GM19468 (cell line): ENCODE data around the gene MYH11.
"Not testable (repeated sequence)": the region's sequence is repeated elsewhere in the genome, so short reads cannot be mapped to it uniquely, and the experiment has no call there.

Experiments used
- ATAC-seq: cut with Tn5 transposase; IDR thresholded peaks from one replicate; pipeline ENCODE4 v1.9.1; 2021; ENCODE audit warnings: mild to moderate bottlenecking, moderate library complexity, moderate number of reproducible peaks; ENCODE audit not compliant: unreplicated experiment; ENCODE audit errors: extremely low read depth

MYH11 gene

GRCh38 chr16:15732416-15732815 lies 124.4 kb downstream of the MYH11 start:
- no peak for ATAC-seq

DNA sequence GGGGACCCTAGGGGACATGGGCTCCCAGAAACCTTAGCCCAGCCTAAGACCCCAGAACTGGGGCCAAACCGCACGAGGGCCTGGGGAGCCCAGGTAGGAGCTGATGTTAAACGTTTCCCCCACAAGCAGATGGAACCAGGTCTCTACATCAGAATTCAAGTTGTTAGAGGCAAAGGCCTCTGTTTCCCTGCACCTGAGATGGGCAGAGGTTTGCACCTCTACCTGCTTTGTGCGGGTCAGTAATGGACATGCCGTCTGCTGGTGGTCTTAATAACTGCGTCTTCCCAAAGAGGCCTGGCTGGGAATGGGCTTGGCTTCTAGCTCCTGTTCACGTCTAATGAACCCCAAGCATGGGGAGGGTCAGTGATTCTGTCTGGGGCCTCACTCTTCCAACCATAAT lies 127.7 kb downstream of the MYH11 start:
- no peak for ATAC-seq

GRCh38 chr16:15727697-15728096 lies 129.1 kb downstream of the MYH11 start:
- ATAC-seq: not testable (repeated sequence)

GRCh38 chr16:15726715-15727114 lies 130.1 kb downstream of the MYH11 start:
- no peak for ATAC-seq

DNA sequence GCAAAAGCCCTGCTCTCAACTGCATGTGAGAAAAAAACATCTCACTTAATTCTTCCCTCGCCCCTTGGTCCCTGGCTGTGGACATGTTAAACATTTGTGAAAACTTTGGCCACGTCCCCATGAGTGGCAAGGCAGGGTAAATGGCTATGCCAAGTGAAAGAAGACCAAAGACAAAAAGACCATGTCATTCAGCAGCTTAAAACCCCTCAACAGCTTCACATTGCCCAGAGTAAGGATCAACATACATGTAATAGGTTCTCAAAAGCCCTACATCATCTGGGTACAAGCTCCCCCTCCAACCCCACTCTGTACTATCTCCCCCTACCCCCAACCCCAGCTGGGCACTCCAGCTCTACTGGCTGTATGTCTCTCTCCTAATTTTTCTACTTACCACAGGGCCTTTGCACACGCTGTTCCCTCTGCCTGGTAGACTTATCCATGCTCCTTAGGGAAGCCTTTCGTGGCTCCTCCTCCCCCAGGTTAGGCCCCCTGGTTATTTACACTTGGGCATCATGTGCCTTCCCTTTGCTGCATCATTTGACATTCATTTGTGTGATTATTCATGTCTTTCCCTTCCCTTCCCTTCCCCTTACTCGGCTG lies 131.1 kb downstream of the MYH11 start:
- no peak for ATAC-seq

GRCh38 chr16:15723808-15724207 lies 133.0 kb downstream of the MYH11 start:
- no peak for ATAC-seq

DNA sequence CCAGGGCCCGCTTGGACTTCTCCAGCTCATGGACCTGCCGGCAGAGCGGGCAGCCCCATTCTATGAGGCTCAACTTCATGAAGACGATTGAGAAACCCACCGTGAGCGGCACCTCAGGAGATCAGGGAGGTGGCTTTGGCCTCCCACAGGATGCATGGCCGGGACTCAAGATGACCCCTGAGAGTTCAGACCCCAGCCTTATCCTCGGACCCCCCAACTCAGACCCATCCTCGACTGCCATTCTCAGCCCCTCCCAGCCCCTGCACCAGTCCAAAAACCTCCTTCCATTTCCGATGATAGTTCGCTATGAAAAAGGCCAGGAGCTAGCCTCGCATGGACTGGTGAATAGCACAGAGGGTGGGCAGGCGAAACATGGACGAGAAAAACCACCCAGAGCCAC lies 135.8 kb downstream of the MYH11 start:
- ATAC-seq: no peak

- no peak for ATAC-seq
Observed at GRCh38 chr16:15716694-15717447, 140.0 kb downstream of the MYH11 start.

DNA sequence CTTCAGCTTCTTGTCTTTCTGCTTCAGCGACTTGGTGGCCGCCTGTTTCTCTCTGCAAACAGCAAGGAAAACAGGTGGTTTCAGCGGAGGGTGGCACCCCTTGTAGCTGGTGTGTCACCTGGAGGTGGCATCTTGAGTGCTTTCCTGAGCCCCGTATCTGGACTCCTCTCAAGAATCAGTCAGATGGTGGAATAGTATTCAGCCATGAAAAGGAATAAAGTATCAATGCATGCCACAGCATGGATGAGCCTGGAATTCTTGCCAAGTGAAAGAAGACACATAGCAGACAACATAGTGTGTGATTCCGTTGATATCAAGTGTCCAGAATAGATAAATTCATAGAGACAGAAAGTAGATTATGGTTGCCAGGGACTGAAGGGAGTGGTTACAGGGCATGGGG lies 141.6 kb downstream of the MYH11 start:
- ATAC-seq: no peak

DNA sequence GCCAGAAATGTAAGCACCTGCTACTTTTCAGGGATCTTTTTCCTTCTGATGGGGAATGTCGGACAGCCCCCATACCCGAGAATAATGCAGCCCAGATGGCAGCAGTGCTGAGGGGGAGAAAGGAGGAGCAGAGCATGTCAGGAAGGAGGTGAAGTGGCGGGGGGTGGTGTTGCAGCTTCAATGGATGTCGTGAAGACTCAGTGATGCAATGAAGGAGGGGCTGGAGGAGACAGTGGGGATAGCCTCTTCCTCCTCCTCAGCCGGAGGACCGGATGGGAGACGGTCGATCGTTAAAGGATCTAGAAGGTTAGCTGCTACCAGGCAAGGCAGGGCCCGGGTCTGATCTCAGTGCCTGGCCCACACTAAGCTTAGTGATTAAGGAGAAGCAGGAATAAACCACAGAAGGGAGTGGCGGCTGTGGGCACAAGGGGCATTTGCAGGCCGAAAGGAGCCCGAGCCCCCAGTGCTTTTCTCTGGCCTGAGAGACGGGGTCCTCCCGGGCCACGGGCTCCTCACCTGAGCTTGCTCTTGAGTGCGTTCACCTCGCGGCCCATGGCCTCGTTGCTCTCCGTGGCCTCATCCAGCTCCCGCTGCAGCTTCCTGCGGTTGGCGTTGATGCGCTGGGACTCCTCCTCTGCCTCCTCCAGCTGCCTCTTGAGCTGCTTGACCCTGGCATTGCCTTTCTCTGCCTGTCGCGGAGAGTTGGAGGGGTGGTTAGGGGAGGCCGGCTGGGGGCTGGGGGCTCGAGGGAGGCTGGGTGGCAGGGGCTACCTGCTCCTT lies 142.2 kb downstream of the MYH11 start:
- ATAC-seq: no peak

DNA sequence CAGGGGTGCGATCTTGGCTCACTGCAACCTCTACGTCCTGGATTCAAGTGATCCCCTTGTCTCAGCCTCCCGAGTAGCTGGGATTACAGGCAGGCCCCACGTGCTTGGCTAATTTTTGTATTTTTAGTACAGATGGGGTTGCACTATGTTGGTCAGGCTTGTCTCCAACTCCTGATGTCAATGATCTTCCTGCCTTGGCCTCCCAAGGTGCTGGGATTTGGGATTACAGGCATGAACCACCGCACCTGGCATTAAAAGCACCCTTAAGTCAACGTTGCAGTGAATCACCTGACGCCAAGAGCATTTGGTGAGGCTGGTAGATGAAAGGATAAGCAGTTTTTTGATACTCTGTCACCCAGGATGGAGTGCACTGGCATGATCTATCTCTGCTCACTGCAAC lies 147.8 kb downstream of the MYH11 start:
- no peak for ATAC-seq

GRCh38 chr16:15708096-15708495 lies 148.7 kb downstream of the MYH11 start:
- no peak for ATAC-seq

GRCh38 chr16:15707332-15707731 lies 149.5 kb downstream of the MYH11 start:
- no peak for ATAC-seq

- ATAC-seq: no peak
Observed at GRCh38 chr16:15705064-15705565, 151.7 kb downstream of the MYH11 start.

DNA sequence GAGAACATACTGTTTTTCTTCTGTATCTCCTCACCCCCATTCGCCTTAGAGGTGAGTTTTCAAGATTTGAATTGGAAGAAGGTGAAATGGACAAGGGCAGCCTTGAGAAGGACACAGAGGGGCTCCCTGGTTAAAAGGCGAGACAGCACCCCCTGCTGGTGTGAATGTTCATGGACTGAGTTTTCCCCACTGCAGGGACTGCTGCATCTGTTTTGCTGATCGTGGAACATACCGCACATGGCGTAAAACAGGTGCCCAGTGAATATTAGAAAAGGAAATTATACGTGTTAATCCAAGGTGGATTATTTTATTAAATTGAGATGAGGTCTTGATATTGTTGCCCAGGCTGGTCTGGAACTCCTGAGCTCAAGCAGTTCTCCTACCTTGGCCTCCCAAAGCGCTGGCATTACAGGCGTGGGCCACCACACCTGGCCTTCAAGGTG lies 152.3 kb downstream of the MYH11 start:
- no peak for ATAC-seq

- no peak for ATAC-seq
Observed at GRCh38 chr16:15703029-15703736, 153.6 kb downstream of the MYH11 start.

- no peak for ATAC-seq
Observed at GRCh38 chr16:15701975-15702970, 154.6 kb downstream of the MYH11 start.

DNA sequence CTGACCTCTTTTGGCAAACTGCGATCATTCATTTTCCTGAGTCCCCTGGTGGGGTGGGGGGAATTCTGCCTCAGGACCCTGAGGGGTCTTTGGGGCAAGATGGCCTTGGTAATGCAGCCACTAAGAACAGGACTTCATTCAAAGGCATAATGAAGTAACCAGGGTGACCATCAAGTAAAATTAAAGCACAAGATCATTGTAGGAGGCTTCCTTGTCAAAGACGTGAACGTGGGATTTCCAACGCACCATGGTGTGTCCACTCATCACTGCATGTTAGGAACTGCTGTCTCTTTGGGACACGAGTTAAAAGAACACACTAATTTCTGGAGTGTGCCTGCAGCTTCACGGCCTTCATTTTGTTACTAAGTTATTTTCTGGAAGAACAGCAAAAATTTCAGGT lies 155.5 kb downstream of the MYH11 start:
- no peak for ATAC-seq

- ATAC-seq: no peak
Observed at GRCh38 chr16:15699819-15700218, 157.0 kb downstream of the MYH11 start.
